ENCODE data around the gene SGMS1. TPM values are rescaled to one million over a fixed set of nuclear protein-coding genes. Genes with fewer than 3 reads are reported as not detected.
A peak's percentile ranks its signal among the peaks of the same experiment; 100 is the strongest.
"Not testable (repeated sequence)": the region's sequence is repeated elsewhere in the genome, so short reads cannot be mapped to it uniquely, and the experiment has no call there.

Gene SGMS1
- total RNA-seq, 1 donor from 2014 or later, result 76.2 TPM

- DNase-seq (ENCODE audit: low read depth in 2 of 2), result peak; percentile 61 to 81
These were observed 192.6 kb downstream of the SGMS1 start for GRCh38 chr10:50431133-50431532.

- no peak for DNase-seq (ENCODE audit: low read depth in 2 of 2)
These were observed 197.3 kb downstream of the SGMS1 start for GRCh38 chr10:50426485-50426884.

- DNase-seq (ENCODE audit: low read depth in 2 of 2), result not testable (repeated sequence)
These were observed 198.5 kb downstream of the SGMS1 start for GRCh38 chr10:50425215-50425614.

- no peak for DNase-seq (ENCODE audit: low read depth in 2 of 2)
These were observed 200.3 kb downstream of the SGMS1 start for GRCh38 chr10:50423448-50423847.

GRCh38 chr10:50422259-50422658 is 201.5 kb downstream of the SGMS1 start:
- DNase-seq (ENCODE audit: low read depth in 2 of 2), result peak; percentile 30 to 61

GRCh38 chr10:50421026-50421719 is 202.6 kb downstream of the SGMS1 start:
- DNase-seq (ENCODE audit: low read depth in 2 of 2), result peak; percentile 48 to 52

- no peak for DNase-seq (ENCODE audit: low read depth in 2 of 2)
These were observed 203.6 kb downstream of the SGMS1 start for GRCh38 chr10:50420196-50420595.

GRCh38 chr10:50419756-50420155 is 204.0 kb downstream of the SGMS1 start:
- no peak for DNase-seq (ENCODE audit: low read depth in 2 of 2)

GRCh38 chr10:50419091-50419490 is 204.7 kb downstream of the SGMS1 start:
- no peak for DNase-seq (ENCODE audit: low read depth in 2 of 2)

GRCh38 chr10:50417886-50418830 is 205.6 kb downstream of the SGMS1 start:
- peak; percentile 63 to 84 for DNase-seq (ENCODE audit: low read depth in 2 of 2)

- peak; percentile 32 to 36 for DNase-seq (ENCODE audit: low read depth in 2 of 2)
These were observed 206.3 kb downstream of the SGMS1 start for GRCh38 chr10:50417486-50417885.

- peak in 1 of 2 donors; percentile 14 for DNase-seq (ENCODE audit: low read depth in 2 of 2)
These were observed 206.9 kb downstream of the SGMS1 start for GRCh38 chr10:50416881-50417280.

- peak in 1 of 2 donors; percentile 36 for DNase-seq (ENCODE audit: low read depth in 2 of 2)
These were observed 207.5 kb downstream of the SGMS1 start for GRCh38 chr10:50416181-50416824.

- no peak for DNase-seq (ENCODE audit: low read depth in 2 of 2)
These were observed 208.5 kb downstream of the SGMS1 start for GRCh38 chr10:50415292-50415691.

GRCh38 chr10:50410066-50410811 is 213.5 kb downstream of the SGMS1 start:
- DNase-seq (ENCODE audit: low read depth in 2 of 2), result peak in 1 of 2 donors; percentile 38

GRCh38 chr10:50407076-50407801 is 216.5 kb downstream of the SGMS1 start:
- no peak for DNase-seq (ENCODE audit: low read depth in 2 of 2)

- DNase-seq (ENCODE audit: low read depth in 2 of 2), result no peak
These were observed 217.2 kb downstream of the SGMS1 start for GRCh38 chr10:50406457-50407070.

- DNase-seq (ENCODE audit: low read depth in 2 of 2), result no peak
These were observed 218.0 kb downstream of the SGMS1 start for GRCh38 chr10:50405723-50406122.

GRCh38 chr10:50404021-50404773 is 219.6 kb downstream of the SGMS1 start:
- no peak for DNase-seq (ENCODE audit: low read depth in 2 of 2)

Measured in lung microvascular endothelial cell (primary cell).